H9 (cell line): ENCODE measurements around the gene SLC35B4. TPM values are rescaled to one million over a fixed set of nuclear protein-coding genes. Genes with fewer than 3 reads are reported as not detected.

Experiments used
- DNase-seq: peaks from one replicate; pipeline ENCODE4 v3.0.0-alpha.2; 2017
- H2AFZ ChIP-seq: one replicate; pipeline ENCODE4 v1.6.1; 2013; ENCODE audit warnings: mild to moderate bottlenecking, low read length, control low read depth, moderate library complexity
- H2AK5ac ChIP-seq: 2 replicates; pipeline ENCODE4 v1.6.1; 2013; ENCODE audit warnings: low read length, control low read depth, mixed read lengths; ENCODE audit not compliant: insufficient read length
- H2BK120ac ChIP-seq: one replicate; pipeline ENCODE4 v1.6.1; 2013; ENCODE audit warnings: low read depth, mild to moderate bottlenecking, low read length, control low read depth, inconsistent platforms; ENCODE audit not compliant: poor library complexity, severe bottlenecking
- H2BK12ac ChIP-seq: 2 replicates; pipeline ENCODE4 v1.6.1; 2013; ENCODE audit warnings: low read length, control low read depth, mixed read lengths, low read depth; ENCODE audit not compliant: insufficient read length
- H2BK15ac ChIP-seq: 2 replicates; pipeline ENCODE4 v1.6.1; 2013; ENCODE audit warnings: low read depth, low read length, control low read depth
- H2BK20ac ChIP-seq: one replicate; pipeline ENCODE4 v1.6.1; 2013; ENCODE audit warnings: low read depth, mild to moderate bottlenecking, low read length, control low read depth, inconsistent platforms; ENCODE audit not compliant: poor library complexity, severe bottlenecking
- H2BK5ac ChIP-seq: 2 replicates; pipeline ENCODE4 v1.6.1; 2013; ENCODE audit warnings: low read length, control low read depth, mixed read lengths; ENCODE audit not compliant: insufficient read length
- H3K14ac ChIP-seq: 2 replicates; pipeline ENCODE4 v1.6.1; 2013; ENCODE audit warnings: low read length, control low read depth; ENCODE audit not compliant: insufficient read depth
- H3K18ac ChIP-seq: 2 replicates; pipeline ENCODE4 v1.6.1; 2013; ENCODE audit warnings: low read depth, mild to moderate bottlenecking, mixed read lengths, low read length, control low read depth; ENCODE audit not compliant: insufficient read length
- H3K23ac ChIP-seq: 2 replicates; pipeline ENCODE4 v1.6.1; 2013; ENCODE audit warnings: low read length, control low read depth, mixed read lengths, low read depth; ENCODE audit not compliant: insufficient read length
- H3K23me2 ChIP-seq: 2 replicates; pipeline ENCODE4 v1.6.1; 2013; ENCODE audit warnings: low read depth, mild to moderate bottlenecking, mixed read lengths, low read length, control low read depth; ENCODE audit not compliant: insufficient read length, poor library complexity, severe bottlenecking
- H3K27ac ChIP-seq: 2 replicates; pipeline ENCODE4 v1.5.1; 2013; ENCODE audit warnings: low read length, control low read depth, mixed read lengths, low read depth; ENCODE audit not compliant: insufficient read length
- H3K27me3 ChIP-seq: 2 replicates; pipeline ENCODE4 v1.6.1; 2013; ENCODE audit warnings: low read length, control low read depth, inconsistent platforms; ENCODE audit not compliant: insufficient read depth
- H3K4ac ChIP-seq: 2 replicates; pipeline ENCODE4 v1.6.1; 2013; ENCODE audit warnings: low read depth, mild to moderate bottlenecking, control low read depth, inconsistent platforms, low read length, moderate library complexity
- H3K4me1 ChIP-seq: 2 replicates; pipeline ENCODE4 v1.6.1; 2013; ENCODE audit warnings: low read length, control low read depth, inconsistent platforms; ENCODE audit not compliant: insufficient read depth
- H3K4me2 ChIP-seq: 2 replicates; pipeline ENCODE4 v1.6.1; 2013; ENCODE audit warnings: low read length, control low read depth, mixed read lengths; ENCODE audit not compliant: insufficient read length, insufficient read depth
- H3K56ac ChIP-seq: 2 replicates; pipeline ENCODE4 v1.6.1; 2013; ENCODE audit warnings: low read depth, mild to moderate bottlenecking, mixed read lengths, low read length, control low read depth; ENCODE audit not compliant: insufficient read length
- H3K79me1 ChIP-seq: 2 replicates; pipeline ENCODE4 v1.6.1; 2013; ENCODE audit warnings: low read depth, mild to moderate bottlenecking, moderate library complexity, low read length, control low read depth, inconsistent platforms; ENCODE audit not compliant: insufficient read depth, poor library complexity, severe bottlenecking
- H3K79me2 ChIP-seq: 2 replicates; pipeline ENCODE4 v1.6.1; 2013; ENCODE audit warnings: low read length, control low read depth, inconsistent platforms; ENCODE audit not compliant: insufficient read depth
- H3K9ac ChIP-seq: 2 replicates; pipeline ENCODE4 v1.6.1; 2013; ENCODE audit warnings: low read length, control low read depth, mixed read lengths; ENCODE audit not compliant: insufficient read length; ENCODE audit errors: extremely low read depth
- H3K9me3 ChIP-seq: one replicate; pipeline ENCODE4 v1.6.1; 2013; ENCODE audit warnings: low read depth, low read length, inconsistent platforms; ENCODE audit not compliant: control insufficient read depth
- H3T11ph ChIP-seq: one replicate; pipeline ENCODE4 v1.6.1; 2013; ENCODE audit warnings: mild to moderate bottlenecking, low read length, control low read depth, inconsistent platforms
- H4K20me1 ChIP-seq: one replicate; pipeline ENCODE4 v1.6.1; 2013; ENCODE audit not compliant: control insufficient read depth, insufficient read length, insufficient read depth
- H4K5ac ChIP-seq: 2 replicates; pipeline ENCODE4 v1.6.1; 2013; ENCODE audit warnings: low read depth, mild to moderate bottlenecking, mixed read lengths, low read length, control low read depth; ENCODE audit not compliant: insufficient read length
- H4K8ac ChIP-seq: replicated peaks from 2 replicates; pipeline ENCODE4 v1.6.1; 2013; ENCODE audit warnings: low read length, control low read depth, mixed read lengths, low read depth; ENCODE audit not compliant: insufficient read length
- H4K91ac ChIP-seq: 2 replicates; pipeline ENCODE4 v1.6.1; 2013; ENCODE audit warnings: low read depth, mild to moderate bottlenecking, moderate library complexity, mixed read lengths, low read length, control low read depth; ENCODE audit not compliant: insufficient read length
- H3K27ac Mint-ChIP-seq, 3 experiments: 2 replicates in 2 of 3; 3 replicates in 1 of 3; pipeline ENCODE4 v1.8.0; 2020 to 2021; ENCODE audit warnings: mixed read lengths in 3 of 3, mild to moderate bottlenecking in 1 of 3, moderate library complexity in 1 of 3
- H3K27me3 Mint-ChIP-seq: 2 replicates; pipeline ENCODE4 v1.8.0; 2021; ENCODE audit warnings: low read depth, mild to moderate bottlenecking, moderate library complexity, mixed read lengths
- H3K36me3 Mint-ChIP-seq, 3 experiments: 2 replicates in 2 of 3; 3 replicates in 1 of 3; pipeline ENCODE4 v1.8.0; 2020 to 2021; ENCODE audit warnings: low read depth in 3 of 3, mixed read lengths in 3 of 3; ENCODE audit not compliant: insufficient read depth in 1 of 3
- H3K4me1 Mint-ChIP-seq, 2 experiments: 2 replicates each; pipeline ENCODE4 v1.8.0; 2020; ENCODE audit warnings: mixed read lengths in 2 of 2
- H3K4me3 Mint-ChIP-seq, 2 experiments: 2 replicates in 1 of 2; 3 replicates in 1 of 2; pipeline ENCODE4 v1.8.0; 2020 to 2021; ENCODE audit warnings: mild to moderate bottlenecking in 2 of 2, mixed read lengths in 2 of 2, moderate library complexity in 1 of 2
- H3K9me3 Mint-ChIP-seq, 2 experiments: 2 replicates in 1 of 2; 3 replicates in 1 of 2; pipeline ENCODE4 v1.8.0; 2020; ENCODE audit warnings: mild to moderate bottlenecking in 2 of 2, mixed read lengths in 2 of 2, moderate library complexity in 1 of 2
- CTCF ChIP-seq: fragments of 200-600 bp; sonication (generic); conservative IDR thresholded peaks from 3 replicates; pipeline ENCODE4 v1.8.0; 2021; ENCODE audit warnings: antibody characterized with exemption, mild to moderate bottlenecking
- WGBS: extraction: QIAGEN DNeasy Blood & Tissue Kit; methylation state at CpG from one replicate; pipeline ENCODE4 v1.1.7; 2013; ENCODE audit warnings: missing lambda C conversion rate, low lambda C conversion rate, mixed read lengths; ENCODE audit not compliant: insufficient read length; ENCODE audit errors: extremely low coverage; 5-methylcytosine and 5-hydroxymethylcytosine counted together
- total RNA-seq: library from RNA; stranded (reverse); gene quantifications from 2 replicates; pipeline ENCODE4 v1.2.1, GENCODE V29; 2021

SLC35B4 gene
- total RNA-seq, 1 experiment from 2014 or later, result 33.4 TPM

- no peak overlapping the region for H3K27ac ChIP-seq
- no CpG with 5 or more reads among the region's 4 CpGs for WGBS
These were observed 13.1 kb upstream of the SLC35B4 start for GRCh38 chr7:134329614-134330346.

More at GRCh38 chr7:134329614-134330346, 13.1 kb upstream of the SLC35B4 start:
- H3K14ac ChIP-seq, result no peak overlapping the region
- no peak overlapping the region for H2BK5ac ChIP-seq
- H4K5ac ChIP-seq, result no peak overlapping the region
- H3K56ac ChIP-seq, result no peak overlapping the region
- H3K27me3 Mint-ChIP-seq, result peaks cover 4% of the 10 kb centered on the region
- no peaks in the 10 kb centered on the region for H3K23me2 ChIP-seq
- TF ChIP-seq CTCF, result no peak
- H3K27me3 ChIP-seq, result no peaks in the 10 kb centered on the region
- no peak overlapping the region for H3K27ac Mint-ChIP-seq
- no peak overlapping the region for H3K4me3 Mint-ChIP-seq
- H3K9me3 Mint-ChIP-seq, result peaks cover 0 to under 1% of the 10 kb centered on the region in 2 experiments; a peak in 2 of 5 replicates
- H3K4ac ChIP-seq, result no peak overlapping the region
- no peak overlapping the region for H3K23ac ChIP-seq
- H3T11ph ChIP-seq, result no peak overlapping the region
- H3K4me1 Mint-ChIP-seq, result no peaks in the 10 kb centered on the region
- no peak overlapping the region for H2BK15ac ChIP-seq
- no peak overlapping the region for H4K8ac ChIP-seq
- no peak overlapping the region for H2AFZ ChIP-seq
- no peak overlapping the region for H2BK12ac ChIP-seq
- no peaks in the 10 kb centered on the region for H4K20me1 ChIP-seq
- no peak overlapping the region for H3K4me2 ChIP-seq
- no peak overlapping the region for H2AK5ac ChIP-seq
- no peaks in the 10 kb centered on the region for H3K9me3 ChIP-seq
- H2BK20ac ChIP-seq, result no peak overlapping the region
- no peak for DNase-seq
- no peaks in the 10 kb centered on the region; a peak in 1 of 7 replicates for H3K36me3 Mint-ChIP-seq
- no peak overlapping the region for H4K91ac ChIP-seq
- H3K79me1 ChIP-seq, result no peaks in the 10 kb centered on the region
- H3K79me2 ChIP-seq, result no peaks in the 10 kb centered on the region; the same call in 1 of the 2 replicates
- no peak overlapping the region for H3K18ac ChIP-seq
- no peak overlapping the region for H2BK120ac ChIP-seq
- H3K9ac ChIP-seq, result no peak overlapping the region
- H3K4me1 ChIP-seq, result no peaks in the 10 kb centered on the region
